Right renal pelvis (tissue), 4 donors: ENCODE data around the gene GSG1L. TPM values are rescaled to one million over a fixed set of nuclear protein-coding genes. Genes with fewer than 3 reads are reported as not detected.

Source experiments
- DNase-seq, 4 donors: peaks; one replicate each; pipeline ENCODE4 v3.0.0-alpha.2; 2013; ENCODE audit warnings: low read depth in 4 of 4, low spot score in 3 of 4, missing footprints in 1 of 4
- polyA plus RNA-seq, 4 donors: library from polyadenylated mRNA; unstranded; fragments of 120-200 nt; gene quantifications; one replicate each; pipeline ENCODE4 v1.2.1, GENCODE V29; 2013; ENCODE audit not compliant: insufficient read length in 4 of 4

Gene GSG1L
- polyA plus RNA-seq, 4 donors, result 0.44 to 0.74 (median 0.58) TPM

GRCh38 chr16:27828671-27829070, 234.8 kb downstream of the GSG1L start:
- DNase-seq, result no peak

DNA sequence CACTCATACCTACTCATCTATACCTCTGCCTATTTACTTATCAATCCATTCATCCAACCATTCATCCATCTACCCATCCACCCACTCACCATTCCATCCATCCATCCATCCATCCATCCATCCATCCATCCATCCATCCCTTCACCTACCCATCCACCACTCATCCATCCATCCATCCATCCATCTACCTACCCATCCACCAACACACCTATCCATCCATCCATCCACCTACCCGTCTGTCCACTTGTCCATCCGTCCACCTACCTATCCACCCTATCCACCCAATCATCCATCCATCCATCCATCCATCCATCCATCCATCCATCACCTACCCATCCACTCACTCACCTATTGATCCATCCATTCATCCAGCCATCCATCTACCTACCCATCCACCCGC, 235.7 kb downstream of the GSG1L start:
- DNase-seq, result no peak

GRCh38 chr16:27826893-27827289, 236.6 kb downstream of the GSG1L start:
- DNase-seq, result no peak

- no peak for DNase-seq
These were observed 237.2 kb downstream of the GSG1L start for GRCh38 chr16:27826081-27826892.

- no peak for DNase-seq
These were observed 238.7 kb downstream of the GSG1L start for GRCh38 chr16:27824786-27825185.

DNA sequence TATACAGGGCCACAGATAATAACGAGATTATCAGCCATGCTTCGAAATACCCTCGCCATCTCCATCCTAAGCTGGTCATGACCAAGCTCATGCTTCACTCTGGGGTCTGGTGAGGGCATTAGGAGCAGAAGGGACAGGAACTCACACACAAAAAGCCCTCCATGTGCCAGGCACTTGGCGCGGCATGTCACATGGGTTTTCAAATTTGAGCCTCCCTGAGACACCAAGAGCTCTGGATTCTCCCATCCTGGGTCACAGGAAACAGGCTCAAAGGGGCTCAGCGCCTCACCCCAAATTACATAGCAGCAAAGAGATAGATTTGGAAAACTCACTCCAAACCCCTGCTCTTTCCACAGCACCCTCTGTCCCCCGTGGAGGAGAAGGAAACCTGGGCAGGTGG, 239.5 kb downstream of the GSG1L start:
- DNase-seq, result no peak

DNA sequence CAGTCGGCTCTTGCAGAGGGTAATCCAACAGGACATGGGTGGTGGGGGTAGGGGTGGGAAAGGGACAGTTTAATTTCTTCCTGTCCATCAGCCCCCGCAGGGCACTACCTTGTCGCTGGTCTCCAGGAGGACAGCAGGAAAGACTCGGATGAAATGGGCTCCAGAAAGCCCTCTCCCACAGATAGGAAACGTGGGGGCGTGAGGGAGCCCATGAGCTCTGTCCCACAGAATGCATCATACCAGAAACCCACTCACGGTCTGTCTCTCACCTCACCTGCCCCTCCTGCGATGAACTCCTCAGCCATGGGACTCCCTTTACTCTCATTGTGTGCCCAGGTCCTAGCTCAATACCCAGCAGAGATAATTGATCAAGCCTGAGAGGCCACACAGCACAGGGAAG, 240.1 kb downstream of the GSG1L start:
- no peak for DNase-seq

- peak in 1 of 4 donors; percentile 10 for DNase-seq
These were observed 240.5 kb downstream of the GSG1L start for GRCh38 chr16:27822996-27823395.

GRCh38 chr16:27822529-27822928, 241.0 kb downstream of the GSG1L start:
- DNase-seq, result no peak

DNA sequence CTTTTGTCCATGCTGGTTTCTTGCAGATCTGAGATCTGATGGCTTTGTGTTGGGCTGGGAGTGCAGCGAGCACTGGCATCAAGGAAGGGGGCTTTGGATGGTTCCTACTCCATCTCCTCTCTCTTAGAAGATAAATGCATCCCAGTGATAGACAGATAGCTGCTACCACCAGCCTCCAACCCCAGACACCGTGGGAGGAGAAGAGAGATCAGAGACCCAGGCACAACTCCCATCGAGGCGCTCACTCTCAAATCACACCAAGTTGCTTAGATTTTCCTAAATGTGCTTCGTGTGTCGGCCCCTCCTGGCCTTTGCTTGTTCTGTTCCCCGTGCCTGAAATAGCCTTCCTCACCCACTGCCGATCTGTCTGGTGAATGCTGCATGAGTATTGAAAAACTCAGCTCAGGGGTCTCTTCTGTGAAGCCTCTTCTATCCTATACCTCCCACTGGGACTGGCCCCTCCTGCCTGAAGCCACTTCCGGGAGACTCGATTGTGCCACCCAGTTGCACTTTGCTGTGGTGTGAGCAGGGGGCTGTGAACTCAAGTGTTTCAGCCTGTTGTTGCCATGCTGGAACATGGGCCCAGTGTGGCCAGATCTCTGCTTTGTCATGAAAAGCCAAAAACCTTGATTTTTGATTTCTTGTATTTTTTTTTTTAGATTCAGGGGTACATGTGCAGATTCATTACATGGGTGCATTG, 242.7 kb downstream of the GSG1L start:
- DNase-seq, result no peak

GRCh38 chr16:27819881-27820610, 243.5 kb downstream of the GSG1L start:
- no peak for DNase-seq

- DNase-seq, result no peak
These were observed 244.2 kb downstream of the GSG1L start for GRCh38 chr16:27819356-27819755.

DNA sequence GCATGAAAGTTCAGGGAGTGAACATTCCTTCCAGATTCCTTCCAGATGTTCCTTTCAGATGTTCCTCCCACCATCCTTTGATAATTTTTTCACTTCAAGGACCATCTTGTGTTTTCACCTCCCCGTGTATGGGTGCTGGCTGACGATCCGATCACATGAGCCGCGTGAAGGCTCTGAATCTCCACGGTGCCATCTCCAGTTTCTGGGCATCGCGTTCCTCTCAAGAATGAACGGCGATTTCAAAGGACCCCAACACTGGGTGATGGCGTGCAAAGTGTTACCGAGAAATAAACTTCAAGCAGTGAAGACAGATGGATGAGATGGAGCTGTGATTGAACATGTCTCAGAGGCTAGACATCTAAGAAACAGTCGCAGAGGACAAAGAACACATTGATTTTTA, 245.3 kb downstream of the GSG1L start:
- DNase-seq, result no peak

DNA sequence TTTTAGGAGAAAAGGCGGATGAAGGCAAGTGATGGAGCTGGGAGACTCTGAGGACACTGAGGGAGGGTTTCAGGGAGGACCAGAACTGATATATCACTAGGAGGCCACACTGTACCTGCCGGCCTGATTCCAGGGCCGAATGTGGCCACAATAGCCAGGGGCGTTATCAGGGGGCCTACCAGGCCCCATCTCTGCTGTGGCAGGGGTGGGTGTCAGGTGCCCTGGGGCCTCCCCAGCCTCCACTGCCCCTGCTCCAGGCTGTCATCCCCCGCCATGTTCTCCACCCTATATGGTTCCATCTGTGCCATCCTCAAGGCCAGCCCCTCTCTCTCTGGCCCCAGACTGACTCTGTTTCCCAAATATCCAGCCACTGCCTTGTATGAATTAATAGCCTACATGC, 246.5 kb downstream of the GSG1L start:
- DNase-seq, result no peak

GRCh38 chr16:27816561-27816960, 247.0 kb downstream of the GSG1L start:
- no peak for DNase-seq

- no peak for DNase-seq
These were observed 249.9 kb downstream of the GSG1L start for GRCh38 chr16:27813591-27813990.

DNA sequence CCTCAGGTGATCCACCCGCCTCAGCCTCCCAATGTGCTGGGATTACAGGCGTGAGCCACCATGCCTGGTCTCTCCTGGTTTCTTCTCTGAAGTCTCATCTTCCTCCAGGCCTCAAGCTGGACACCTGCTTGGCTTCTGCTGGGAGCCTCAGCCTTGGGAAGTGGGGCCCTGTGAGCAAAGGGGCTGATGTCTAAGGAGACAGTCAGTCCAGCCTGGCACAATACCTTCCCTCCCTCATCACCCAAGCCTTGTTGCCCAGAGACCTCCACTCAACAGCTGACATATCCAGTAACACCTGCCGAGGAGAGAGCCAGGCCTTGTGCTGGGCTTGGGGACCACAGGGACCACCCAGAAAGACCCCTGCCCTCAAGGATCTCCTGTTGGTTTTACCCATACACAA, 251.6 kb downstream of the GSG1L start:
- DNase-seq, result no peak

GRCh38 chr16:27806986-27807385, 256.5 kb downstream of the GSG1L start:
- DNase-seq, result no peak

GRCh38 chr16:27806388-27806787, 257.1 kb downstream of the GSG1L start:
- DNase-seq, result no peak

DNA sequence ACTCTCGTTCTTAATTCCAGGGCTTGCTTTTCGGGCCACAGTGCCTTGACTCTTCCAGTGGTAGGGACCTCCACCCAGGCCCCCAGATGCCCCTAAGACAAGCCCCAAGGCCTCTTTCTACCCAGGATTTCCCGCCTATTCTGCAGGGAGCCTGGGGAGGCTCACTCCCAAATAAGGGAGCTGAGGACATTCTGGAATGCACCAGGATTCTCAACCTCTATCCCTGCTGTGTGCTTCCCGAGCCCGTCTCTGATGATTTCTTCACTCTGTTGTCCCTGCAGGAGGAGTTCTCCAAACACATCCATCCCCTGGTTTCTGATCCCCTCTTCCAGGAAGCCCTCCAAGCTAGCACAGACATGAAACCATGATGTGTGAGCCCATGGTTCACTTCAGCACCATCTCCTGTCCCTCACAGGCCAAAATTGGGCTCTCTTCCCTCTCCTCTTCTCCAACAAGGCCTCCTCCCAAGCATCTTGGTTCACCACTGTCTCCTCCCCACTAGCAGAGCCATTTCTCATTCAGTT, 257.6 kb downstream of the GSG1L start:
- no peak for DNase-seq
